Measurements from ENCODE around the gene EYS.

EYS gene

DNA sequence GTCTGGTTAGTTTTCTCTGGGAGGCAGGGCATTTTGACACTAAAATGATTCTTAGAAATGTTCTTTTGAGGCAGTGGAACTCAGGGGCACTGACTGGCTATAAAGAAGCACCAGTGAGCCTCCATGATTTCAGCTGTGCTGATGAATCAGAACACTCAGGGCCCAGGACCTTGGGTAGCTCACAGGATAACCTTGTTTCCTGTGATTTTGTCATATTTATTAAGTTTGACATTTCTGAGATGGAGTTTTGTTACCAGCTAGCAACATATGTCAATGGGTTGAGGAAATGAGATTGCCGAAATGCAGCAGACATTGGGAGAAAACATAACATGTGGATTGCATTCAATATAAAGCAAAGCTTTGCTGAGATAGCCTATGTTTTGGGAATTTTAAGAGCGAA, 802.4 kb downstream of the EYS start:
- CTCF ChIA-PET: no interaction called here
- no peaks in the 10 kb centered on the region for H3K4me1 ChIP-seq (ENCODE audit: control extremely low read depth in 1 of 4, control insufficient read depth in 4 of 4, insufficient read depth in 4 of 4, low read length in 3 of 4)
- WGBS (ENCODE audit: insufficient coverage): 63% methylated on average over 1 of the region's 2 CpGs
- H3K9me3 ChIP-seq (ENCODE audit: control extremely low read depth in 1 of 5, control insufficient read depth in 4 of 5, insufficient read depth in 2 of 5, low read depth in 1 of 5, low read length in 4 of 5): no peaks in the 10 kb centered on the region
- DNase-seq: no peak
- no peak overlapping the region for H3K27ac ChIP-seq (ENCODE audit: insufficient read depth in 1 of 2, low read depth in 1 of 2, low read length in 2 of 2, poor library complexity in 1 of 2, severe bottlenecking in 2 of 2)
- no peaks in the 10 kb centered on the region for H3K27me3 ChIP-seq (replicated peaks in 2 of 5; ENCODE audit: control insufficient read depth in 4 of 5, insufficient read depth in 5 of 5, low read length in 4 of 5)
- H3K36me3 ChIP-seq (ENCODE audit: control insufficient read depth in 4 of 4, insufficient read depth in 4 of 4, low read length in 3 of 4): no peaks in the 10 kb centered on the region
- POLR2A ChIA-PET: no interaction called here
- H3K4me3 ChIP-seq (ENCODE audit: control insufficient read depth in 1 of 7, extremely low read depth in 1 of 7, insufficient read depth in 4 of 7, low read depth in 2 of 7, low read length in 6 of 7): no peak overlapping the region

DNA sequence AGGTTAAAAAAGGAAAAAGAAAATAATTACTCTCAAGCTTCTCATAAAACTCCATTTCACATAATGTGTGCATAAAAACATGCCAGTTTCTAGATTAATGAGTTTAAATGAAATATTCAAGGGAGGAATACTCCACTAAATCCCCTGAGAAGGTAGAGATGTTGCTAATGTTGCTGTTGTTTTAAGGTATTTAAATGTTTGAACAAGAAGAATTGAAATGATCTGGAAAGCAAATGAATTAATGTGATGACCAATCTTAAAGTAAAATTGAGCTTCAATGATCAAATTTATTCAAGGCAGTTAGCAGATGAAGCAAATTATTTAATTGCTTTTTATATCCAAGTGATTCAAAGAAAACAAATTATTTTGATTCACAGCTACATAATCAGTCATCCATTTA, 804.4 kb downstream of the EYS start:
- ChIA-PET CTCF (no interaction called here), POLR2A (no interaction called here)

DNA sequence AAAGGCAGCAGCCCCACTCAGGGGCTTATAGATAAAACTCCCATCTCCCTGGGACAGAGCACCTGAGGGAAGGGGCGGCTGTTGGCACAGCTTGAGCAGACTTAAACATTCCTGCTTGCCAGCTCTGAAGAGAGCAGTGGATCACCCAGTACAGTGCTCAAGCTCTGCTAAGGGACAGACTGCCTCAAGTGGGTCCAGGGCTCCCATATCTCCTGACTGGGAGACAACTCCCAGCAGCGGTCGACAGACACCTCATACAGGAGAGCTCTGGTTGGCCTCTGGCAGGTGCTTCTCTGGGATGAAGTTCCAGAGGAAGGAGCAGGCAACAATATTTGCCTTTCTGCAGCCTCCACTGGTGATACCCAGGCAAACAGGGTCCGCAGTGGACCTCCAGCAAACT, 810.1 kb downstream of the EYS start:
- Histone ChIP-seq H3K27ac (ENCODE audit: insufficient read depth in 1 of 2, low read depth in 1 of 2, low read length in 2 of 2, poor library complexity in 1 of 2, severe bottlenecking in 2 of 2) (no peak overlapping the region), H3K4me3 (ENCODE audit: control insufficient read depth in 1 of 7, extremely low read depth in 1 of 7, insufficient read depth in 4 of 7, low read depth in 2 of 7, low read length in 6 of 7) (no peak overlapping the region), H3K9me3 (ENCODE audit: control extremely low read depth in 1 of 5, control insufficient read depth in 4 of 5, insufficient read depth in 2 of 5, low read depth in 1 of 5, low read length in 4 of 5) (no peaks in the 10 kb centered on the region), H3K27me3 (replicated peaks in 2 of 5; ENCODE audit: control insufficient read depth in 4 of 5, insufficient read depth in 5 of 5, low read length in 4 of 5) (no peaks in the 10 kb centered on the region), H3K4me1 (ENCODE audit: control extremely low read depth in 1 of 4, control insufficient read depth in 4 of 4, insufficient read depth in 4 of 4, low read length in 3 of 4) (no peaks in the 10 kb centered on the region), H3K36me3 (ENCODE audit: control insufficient read depth in 4 of 4, insufficient read depth in 4 of 4, low read length in 3 of 4) (no peaks in the 10 kb centered on the region)
- ChIA-PET CTCF (no interaction called here), POLR2A (no interaction called here)
- 100% methylated on average over 4 of the region's 4 CpGs for WGBS (ENCODE audit: insufficient coverage)
- no peak for DNase-seq

More for the DNA sequence above, 804.4 kb downstream of the EYS start:
- Histone ChIP-seq H3K4me1 (ENCODE audit: control extremely low read depth in 1 of 4, control insufficient read depth in 4 of 4, insufficient read depth in 4 of 4, low read length in 3 of 4) (no peaks in the 10 kb centered on the region), H3K27me3 (replicated peaks in 2 of 5; ENCODE audit: control insufficient read depth in 4 of 5, insufficient read depth in 5 of 5, low read length in 4 of 5) (no peaks in the 10 kb centered on the region), H3K4me3 (ENCODE audit: control insufficient read depth in 1 of 7, extremely low read depth in 1 of 7, insufficient read depth in 4 of 7, low read depth in 2 of 7, low read length in 6 of 7) (no peak overlapping the region), H3K36me3 (ENCODE audit: control insufficient read depth in 4 of 4, insufficient read depth in 4 of 4, low read length in 3 of 4) (no peaks in the 10 kb centered on the region), H3K9me3 (ENCODE audit: control extremely low read depth in 1 of 5, control insufficient read depth in 4 of 5, insufficient read depth in 2 of 5, low read depth in 1 of 5, low read length in 4 of 5) (no peaks in the 10 kb centered on the region), H3K27ac (ENCODE audit: insufficient read depth in 1 of 2, low read depth in 1 of 2, low read length in 2 of 2, poor library complexity in 1 of 2, severe bottlenecking in 2 of 2) (no peak overlapping the region)
- DNase-seq: no peak

DNA sequence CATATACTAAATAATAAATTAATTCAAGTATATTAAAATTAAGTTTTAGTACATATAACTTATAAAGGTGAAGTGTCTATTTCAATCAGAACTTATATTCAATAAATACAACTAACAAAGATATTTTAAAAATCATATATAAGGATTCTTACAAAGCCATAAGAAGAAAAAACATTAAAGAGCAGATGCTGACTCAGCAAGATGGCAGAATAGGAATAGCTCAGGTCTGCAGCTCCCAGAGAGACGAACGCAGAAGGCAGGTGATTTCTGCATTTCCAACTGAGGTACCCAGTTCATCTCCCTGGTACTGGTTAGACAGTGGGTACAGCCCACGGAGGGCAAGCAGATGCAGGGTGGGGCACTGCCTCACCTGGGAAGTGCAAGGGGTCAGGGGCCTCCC, 811.1 kb downstream of the EYS start:
- WGBS (ENCODE audit: insufficient coverage): 88% methylated on average over 3 of the region's 3 CpGs
- Histone ChIP-seq H3K4me3 (ENCODE audit: control insufficient read depth in 1 of 7, extremely low read depth in 1 of 7, insufficient read depth in 4 of 7, low read depth in 2 of 7, low read length in 6 of 7) (no peak overlapping the region), H3K27me3 (replicated peaks in 2 of 5; ENCODE audit: control insufficient read depth in 4 of 5, insufficient read depth in 5 of 5, low read length in 4 of 5) (no peaks in the 10 kb centered on the region), H3K27ac (ENCODE audit: insufficient read depth in 1 of 2, low read depth in 1 of 2, low read length in 2 of 2, poor library complexity in 1 of 2, severe bottlenecking in 2 of 2) (no peak overlapping the region), H3K36me3 (ENCODE audit: control insufficient read depth in 4 of 4, insufficient read depth in 4 of 4, low read length in 3 of 4) (no peaks in the 10 kb centered on the region), H3K9me3 (ENCODE audit: control extremely low read depth in 1 of 5, control insufficient read depth in 4 of 5, insufficient read depth in 2 of 5, low read depth in 1 of 5, low read length in 4 of 5) (no peaks in the 10 kb centered on the region), H3K4me1 (ENCODE audit: control extremely low read depth in 1 of 4, control insufficient read depth in 4 of 4, insufficient read depth in 4 of 4, low read length in 3 of 4) (no peaks in the 10 kb centered on the region)
- CTCF ChIA-PET: no interaction called here
- POLR2A ChIA-PET: no interaction called here
- DNase-seq: no peak

DNA sequence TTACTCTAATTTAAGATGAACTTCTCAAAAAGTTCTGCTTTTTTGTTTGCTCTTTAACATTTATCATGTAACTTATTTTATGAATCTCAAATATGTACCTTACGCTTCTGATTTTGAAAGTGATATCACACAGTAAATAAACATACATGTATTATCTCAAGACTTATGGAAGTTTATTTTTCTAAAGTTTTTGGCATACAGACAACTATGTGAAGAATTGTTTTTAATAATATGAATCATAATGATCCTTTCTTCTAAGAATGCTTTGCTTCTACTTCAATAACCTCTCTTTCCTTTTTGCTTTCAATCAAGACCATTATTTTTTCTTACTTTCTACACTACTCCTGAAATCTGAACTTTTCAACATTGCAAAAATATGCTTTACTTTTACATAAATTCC, 816.4 kb downstream of the EYS start:
- Histone ChIP-seq H3K4me1 (ENCODE audit: control extremely low read depth in 1 of 4, control insufficient read depth in 4 of 4, insufficient read depth in 4 of 4, low read length in 3 of 4) (no peaks in the 10 kb centered on the region), H3K36me3 (ENCODE audit: control insufficient read depth in 4 of 4, insufficient read depth in 4 of 4, low read length in 3 of 4) (no peaks in the 10 kb centered on the region), H3K4me3 (ENCODE audit: control insufficient read depth in 1 of 7, extremely low read depth in 1 of 7, insufficient read depth in 4 of 7, low read depth in 2 of 7, low read length in 6 of 7) (no peak overlapping the region), H3K27me3 (replicated peaks in 2 of 5; ENCODE audit: control insufficient read depth in 4 of 5, insufficient read depth in 5 of 5, low read length in 4 of 5) (no peaks in the 10 kb centered on the region), H3K27ac (ENCODE audit: insufficient read depth in 1 of 2, low read depth in 1 of 2, low read length in 2 of 2, poor library complexity in 1 of 2, severe bottlenecking in 2 of 2) (no peak overlapping the region), H3K9me3 (ENCODE audit: control extremely low read depth in 1 of 5, control insufficient read depth in 4 of 5, insufficient read depth in 2 of 5, low read depth in 1 of 5, low read length in 4 of 5) (peaks cover 0 to 1% (median 0%) of the 10 kb centered on the region in 5 experiments)
- CTCF ChIA-PET: no interaction called here
- no peak for DNase-seq
- no CpG with 5 or more reads among the region's 1 CpG for WGBS (ENCODE audit: insufficient coverage)
- POLR2A ChIA-PET: no interaction called here

DNA sequence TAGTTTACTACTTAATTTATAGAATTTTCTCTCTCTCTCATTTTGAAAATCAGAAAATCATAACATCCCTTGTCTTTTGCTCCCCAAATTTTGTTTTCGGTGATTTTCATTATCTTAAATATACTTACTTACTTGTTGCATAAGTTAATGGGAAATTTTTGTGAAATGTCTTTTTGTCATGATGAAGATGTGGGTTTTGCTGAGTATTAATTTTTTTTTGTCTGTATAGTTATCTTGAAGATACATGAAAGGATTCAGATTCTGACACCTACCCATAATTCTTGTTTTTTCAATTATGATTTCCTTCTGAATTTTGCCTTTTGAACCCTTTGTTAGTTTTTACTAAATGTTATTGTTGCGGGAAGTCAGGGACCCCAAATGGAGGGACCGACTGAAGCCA, 817.9 kb downstream of the EYS start:
- ChIA-PET POLR2A (no interaction called here), CTCF (no interaction called here)
- WGBS (ENCODE audit: insufficient coverage): no CpG with 5 or more reads among the region's 3 CpGs

DNA sequence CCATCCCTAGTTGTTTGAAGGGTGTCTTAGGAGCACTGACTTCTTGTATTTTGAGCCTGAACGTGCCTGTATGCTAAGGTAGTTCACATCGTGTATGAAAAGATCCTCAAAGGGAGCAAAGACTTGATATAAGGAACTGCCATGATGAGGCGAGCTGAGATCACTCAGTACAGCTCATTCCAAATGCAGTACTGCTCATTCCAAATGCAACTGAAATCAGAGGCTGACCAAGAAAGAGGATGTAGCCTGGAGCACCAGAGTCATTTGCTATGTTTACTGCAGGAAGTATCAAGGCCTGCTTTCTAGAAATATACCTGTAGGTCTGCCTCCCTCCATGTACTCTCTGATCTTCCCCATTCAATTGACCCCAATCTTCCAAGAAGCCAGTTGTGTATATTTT, 832.2 kb downstream of the EYS start:
- 93% methylated on average over 3 of the region's 3 CpGs for WGBS (ENCODE audit: insufficient coverage)
- H3K4me1 ChIP-seq (ENCODE audit: control extremely low read depth in 1 of 4, control insufficient read depth in 4 of 4, insufficient read depth in 4 of 4, low read length in 3 of 4): no peaks in the 10 kb centered on the region
- ChIA-PET CTCF (no interaction called here), POLR2A (no interaction called here)
- H3K27me3 ChIP-seq (replicated peaks in 2 of 5; ENCODE audit: control insufficient read depth in 4 of 5, insufficient read depth in 5 of 5, low read length in 4 of 5): no peaks in the 10 kb centered on the region
- H3K36me3 ChIP-seq (ENCODE audit: control insufficient read depth in 4 of 4, insufficient read depth in 4 of 4, low read length in 3 of 4): no peaks in the 10 kb centered on the region
- no peak overlapping the region for H3K27ac ChIP-seq (ENCODE audit: insufficient read depth in 1 of 2, low read depth in 1 of 2, low read length in 2 of 2, poor library complexity in 1 of 2, severe bottlenecking in 2 of 2)
- no peaks in the 10 kb centered on the region for H3K9me3 ChIP-seq (ENCODE audit: control extremely low read depth in 1 of 5, control insufficient read depth in 4 of 5, insufficient read depth in 2 of 5, low read depth in 1 of 5, low read length in 4 of 5)
- no peak for DNase-seq
- no peak overlapping the region for H3K4me3 ChIP-seq (ENCODE audit: control insufficient read depth in 1 of 7, extremely low read depth in 1 of 7, insufficient read depth in 4 of 7, low read depth in 2 of 7, low read length in 6 of 7)

More for the DNA sequence above, 817.9 kb downstream of the EYS start:
- H3K4me1 ChIP-seq (ENCODE audit: control extremely low read depth in 1 of 4, control insufficient read depth in 4 of 4, insufficient read depth in 4 of 4, low read length in 3 of 4): no peaks in the 10 kb centered on the region
- peaks cover 0 to 1% (median 0%) of the 10 kb centered on the region in 5 experiments for H3K9me3 ChIP-seq (ENCODE audit: control extremely low read depth in 1 of 5, control insufficient read depth in 4 of 5, insufficient read depth in 2 of 5, low read depth in 1 of 5, low read length in 4 of 5)
- no peaks in the 10 kb centered on the region for H3K36me3 ChIP-seq (ENCODE audit: control insufficient read depth in 4 of 4, insufficient read depth in 4 of 4, low read length in 3 of 4)
- H3K27me3 ChIP-seq (replicated peaks in 2 of 5; ENCODE audit: control insufficient read depth in 4 of 5, insufficient read depth in 5 of 5, low read length in 4 of 5): no peaks in the 10 kb centered on the region
- no peak for DNase-seq
- no peak overlapping the region for H3K27ac ChIP-seq (ENCODE audit: insufficient read depth in 1 of 2, low read depth in 1 of 2, low read length in 2 of 2, poor library complexity in 1 of 2, severe bottlenecking in 2 of 2)
- H3K4me3 ChIP-seq (ENCODE audit: control insufficient read depth in 1 of 7, extremely low read depth in 1 of 7, insufficient read depth in 4 of 7, low read depth in 2 of 7, low read length in 6 of 7): no peak overlapping the region

DNA sequence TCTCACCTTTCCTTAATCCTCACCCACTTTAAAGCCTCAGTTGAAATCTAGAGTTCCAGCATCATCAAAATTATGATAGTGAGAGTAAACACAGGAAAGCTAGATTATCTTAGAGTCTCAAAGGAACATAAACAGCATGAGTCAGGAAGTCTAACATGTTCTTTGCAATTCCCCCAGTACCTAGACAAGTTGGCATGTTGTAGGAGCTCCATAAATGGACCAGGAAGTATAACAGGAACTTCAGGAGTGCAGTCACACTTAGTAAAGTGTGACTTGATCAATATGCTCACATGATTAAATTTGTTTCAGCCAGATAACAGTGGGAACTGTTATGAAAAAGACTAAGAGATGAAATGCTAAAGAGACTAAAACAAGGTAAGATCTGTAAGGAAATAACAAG, 834.4 kb downstream of the EYS start:
- CTCF ChIA-PET: no interaction called here

More for the DNA sequence above, 834.4 kb downstream of the EYS start:
- Histone ChIP-seq H3K27ac (ENCODE audit: insufficient read depth in 1 of 2, low read depth in 1 of 2, low read length in 2 of 2, poor library complexity in 1 of 2, severe bottlenecking in 2 of 2) (no peak overlapping the region), H3K9me3 (ENCODE audit: control extremely low read depth in 1 of 5, control insufficient read depth in 4 of 5, insufficient read depth in 2 of 5, low read depth in 1 of 5, low read length in 4 of 5) (no peaks in the 10 kb centered on the region), H3K4me3 (ENCODE audit: control insufficient read depth in 1 of 7, extremely low read depth in 1 of 7, insufficient read depth in 4 of 7, low read depth in 2 of 7, low read length in 6 of 7) (no peak overlapping the region), H3K36me3 (ENCODE audit: control insufficient read depth in 4 of 4, insufficient read depth in 4 of 4, low read length in 3 of 4) (no peaks in the 10 kb centered on the region), H3K4me1 (ENCODE audit: control extremely low read depth in 1 of 4, control insufficient read depth in 4 of 4, insufficient read depth in 4 of 4, low read length in 3 of 4) (no peaks in the 10 kb centered on the region), H3K27me3 (replicated peaks in 2 of 5; ENCODE audit: control insufficient read depth in 4 of 5, insufficient read depth in 5 of 5, low read length in 4 of 5) (no peaks in the 10 kb centered on the region)
- no peak for DNase-seq
- POLR2A ChIA-PET: no interaction called here
